GM18858 (cell line): Measurements from ENCODE around the gene TRIM37.
"Not testable (repeated sequence)": the region's sequence is repeated elsewhere in the genome, so short reads cannot be mapped to it uniquely, and the experiment has no call there.

Experiments used
- ATAC-seq: cut with Tn5 transposase; IDR thresholded peaks from one replicate; pipeline ENCODE4 v1.9.1; 2021; ENCODE audit not compliant: unreplicated experiment

TRIM37 gene

GRCh38 chr17:58956997-58957724, 149.5 kb downstream of the TRIM37 start:
- ATAC-seq, result no peak

GRCh38 chr17:58954358-58954757, 152.3 kb downstream of the TRIM37 start:
- not testable (repeated sequence) for ATAC-seq

- ATAC-seq, result no peak
Observed at GRCh38 chr17:58947824-58948223, 158.9 kb downstream of the TRIM37 start.

- no peak for ATAC-seq
Observed at GRCh38 chr17:58947411-58947810, 159.3 kb downstream of the TRIM37 start.

GRCh38 chr17:58944166-58944565, 162.5 kb downstream of the TRIM37 start:
- no peak for ATAC-seq

GRCh38 chr17:58936295-58936694, 170.4 kb downstream of the TRIM37 start:
- ATAC-seq, result no peak

- ATAC-seq, result no peak
Observed at GRCh38 chr17:58932956-58933355, 173.7 kb downstream of the TRIM37 start.
